ENCODE results near the gene NEK6.

DNA sequence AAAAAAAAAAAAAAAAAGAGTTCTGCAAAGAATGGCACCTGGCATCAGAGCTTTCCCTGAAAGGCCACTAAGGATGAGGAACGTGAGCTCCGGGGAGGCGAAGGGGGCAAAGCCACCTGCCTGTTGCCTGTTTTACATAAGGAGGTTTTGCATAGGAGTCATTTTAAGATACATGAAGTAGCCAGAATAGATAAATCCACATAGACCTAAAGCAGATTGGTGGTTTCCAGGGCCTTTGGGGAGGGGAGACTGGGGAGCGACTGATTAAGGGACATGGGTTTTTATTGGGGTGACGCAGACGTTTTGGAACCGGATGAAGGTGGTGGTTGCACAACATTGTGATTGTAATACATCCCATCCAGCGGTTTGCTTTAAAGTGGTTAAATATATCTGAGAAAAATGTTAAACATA is 7.1 kb downstream of the NEK6 start:
- TF ChIP-seq, protein P1, sequence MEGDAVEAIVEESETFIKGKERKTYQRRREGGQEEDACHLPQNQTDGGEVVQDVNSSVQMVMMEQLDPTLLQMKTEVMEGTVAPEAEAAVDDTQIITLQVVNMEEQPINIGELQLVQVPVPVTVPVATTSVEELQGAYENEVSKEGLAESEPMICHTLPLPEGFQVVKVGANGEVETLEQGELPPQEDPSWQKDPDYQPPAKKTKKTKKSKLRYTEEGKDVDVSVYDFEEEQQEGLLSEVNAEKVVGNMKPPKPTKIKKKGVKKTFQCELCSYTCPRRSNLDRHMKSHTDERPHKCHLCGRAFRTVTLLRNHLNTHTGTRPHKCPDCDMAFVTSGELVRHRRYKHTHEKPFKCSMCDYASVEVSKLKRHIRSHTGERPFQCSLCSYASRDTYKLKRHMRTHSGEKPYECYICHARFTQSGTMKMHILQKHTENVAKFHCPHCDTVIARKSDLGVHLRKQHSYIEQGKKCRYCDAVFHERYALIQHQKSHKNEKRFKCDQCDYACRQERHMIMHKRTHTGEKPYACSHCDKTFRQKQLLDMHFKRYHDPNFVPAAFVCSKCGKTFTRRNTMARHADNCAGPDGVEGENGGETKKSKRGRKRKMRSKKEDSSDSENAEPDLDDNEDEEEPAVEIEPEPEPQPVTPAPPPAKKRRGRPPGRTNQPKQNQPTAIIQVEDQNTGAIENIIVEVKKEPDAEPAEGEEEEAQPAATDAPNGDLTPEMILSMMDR (IDR thresholded peaks at IDR 0.05): no peak
- TF ChIP-seq SMC3 (IDR thresholded peaks at IDR 0.05): no peak
- no peak for TF ChIP-seq RAD21 (conservative IDR thresholded peaks at IDR 0.05 in 1 of 2, IDR thresholded peaks at IDR 0.05 in 1 of 2)
